GM18951 (cell line): ENCODE results near the gene ZSWIM4.

Experiments
- POLR2A ChIP-seq: IDR thresholded peaks from 4 replicates; pipeline ENCODE4 v1.6.1; 2011; ENCODE audit warnings: mild to moderate bottlenecking; ENCODE audit not compliant: insufficient read length, insufficient read depth; ENCODE audit errors: extremely low read depth
- in situ Hi-C: fragments of 300-500 bp; cut with MboI; formaldehyde crosslinking; loops from one replicate; pipeline ENCODE4 v1.12.0; 2022; ENCODE audit warnings: low sequenced_read_pairs, mixed read lengths, inconsistent platforms; ENCODE audit not compliant: unreplicated experiment

Gene ZSWIM4

DNA sequence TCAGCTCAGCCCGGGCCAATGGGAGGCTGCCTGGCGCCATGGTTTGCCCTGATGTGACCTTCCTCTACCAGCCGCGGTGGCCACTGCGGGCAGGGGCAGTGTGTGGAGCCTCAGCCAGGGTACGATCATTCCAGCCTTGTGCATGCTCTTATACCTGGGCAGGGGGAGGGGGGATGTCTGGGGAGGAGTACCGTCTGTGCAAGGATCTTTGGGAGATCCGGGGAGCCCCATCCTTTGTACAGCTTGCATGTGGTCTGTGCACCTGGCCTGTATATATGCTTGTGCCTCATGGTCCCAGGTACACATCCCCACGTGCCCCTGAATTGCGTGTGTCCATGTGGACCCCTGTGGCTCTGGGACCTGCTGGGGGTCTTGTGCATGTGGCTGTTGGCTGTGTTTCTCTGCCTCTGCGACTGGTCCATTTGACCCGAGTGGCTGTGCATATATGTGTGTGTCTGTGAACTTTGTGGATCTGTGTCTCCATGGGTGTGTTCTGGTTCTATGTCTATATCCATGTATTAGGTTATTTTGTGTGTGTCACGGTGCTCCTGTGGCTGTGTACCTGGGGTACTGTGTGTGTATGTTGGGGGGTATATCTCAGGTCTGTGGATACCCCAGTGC, 68.9 kb downstream of the ZSWIM4 start:
- no peak for TF ChIP-seq POLR2A
- in situ Hi-C loops, result loop anchor here (5.0 to 25.0 kb wide), 3 partner anchors 79 to 577 kb away; no protein-coding TSS in a partner anchor

GRCh38 chr19:13864667-13865570, 69.7 kb downstream of the ZSWIM4 start:
- no peak for TF ChIP-seq POLR2A
- in situ Hi-C loops, result loop anchor here (5.0 to 25.0 kb wide), 3 partner anchors 80 to 578 kb away; no protein-coding TSS in a partner anchor

DNA sequence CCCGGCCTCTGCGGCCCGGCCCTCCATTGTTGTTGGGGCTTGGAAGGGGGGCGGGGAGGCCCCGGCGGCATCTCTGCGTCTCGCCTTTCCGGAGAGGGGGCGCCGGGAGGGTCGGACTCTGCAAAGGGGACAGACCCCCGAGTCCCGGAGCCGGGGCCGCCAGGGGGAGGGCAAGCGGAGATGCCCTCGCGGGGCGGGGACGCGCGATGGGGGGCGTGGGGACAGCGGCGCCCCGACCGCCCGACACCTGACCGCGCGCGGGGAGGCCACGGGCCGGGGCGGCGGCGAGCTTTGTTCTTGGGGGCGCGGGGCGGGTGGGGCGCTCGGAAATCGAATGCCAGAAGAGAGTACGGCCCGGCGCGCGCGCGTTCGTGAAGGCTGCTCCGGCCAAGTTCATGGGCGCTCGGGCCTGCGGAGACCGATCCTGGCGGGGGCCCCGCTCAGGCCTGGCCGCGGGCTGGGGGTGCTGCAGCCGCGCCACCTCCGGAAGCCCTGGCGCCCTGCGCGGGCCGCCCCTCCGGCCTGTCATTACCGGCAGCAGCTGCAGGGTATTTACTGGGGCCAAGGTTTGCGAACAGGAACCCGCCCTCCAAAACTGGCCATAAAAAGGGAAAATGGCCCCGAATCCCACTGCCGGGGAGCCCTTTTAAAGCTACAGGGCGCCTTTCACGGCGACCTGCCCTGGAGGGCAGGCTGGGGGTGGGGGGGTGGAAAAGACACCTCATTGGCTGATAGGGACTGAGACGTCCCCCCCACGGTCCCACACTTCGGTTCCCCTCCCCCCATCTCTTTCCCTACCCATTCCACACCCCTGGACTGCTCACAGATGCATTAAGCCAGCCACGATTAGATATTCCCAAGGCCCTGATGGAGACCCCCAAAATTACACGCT, 70.6 kb downstream of the ZSWIM4 start:
- in situ Hi-C loops, result loop anchor here (10.0 to 25.0 kb wide), 2 partner anchors 81 to 579 kb away; no protein-coding TSS in a partner anchor
- peak; percentile 32 for TF ChIP-seq POLR2A

- in situ Hi-C loops, result loop anchor here (10.0 to 25.0 kb wide), 2 partner anchors 82 to 579 kb away; no protein-coding TSS in a partner anchor
- TF ChIP-seq POLR2A, result no peak
Measured at GRCh38 chr19:13866463-13867046, 71.3 kb downstream of the ZSWIM4 start.

DNA sequence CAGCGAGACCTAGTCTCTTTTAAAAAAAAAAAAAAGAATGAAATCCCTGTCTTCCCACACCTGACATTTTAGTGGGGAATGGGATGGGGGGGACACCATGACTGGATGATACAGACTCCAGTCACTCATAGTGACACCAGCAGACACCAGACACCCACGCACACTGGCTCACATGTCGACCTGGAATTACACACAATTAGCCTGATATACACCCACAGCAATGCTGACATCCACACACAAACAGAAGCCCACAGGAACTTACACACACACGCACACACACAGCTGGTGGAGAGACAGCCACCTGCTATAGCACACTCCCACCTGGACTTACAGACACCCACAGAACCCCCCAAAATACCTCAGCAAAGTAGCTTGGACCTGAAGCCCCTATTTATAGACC, 73.4 kb downstream of the ZSWIM4 start:
- no peak for TF ChIP-seq POLR2A
- in situ Hi-C loops, result loop anchor here (10.0 to 25.0 kb wide), 2 partner anchors 84 to 581 kb away; no protein-coding TSS in a partner anchor

GRCh38 chr19:13869281-13869680, 74.0 kb downstream of the ZSWIM4 start:
- TF ChIP-seq POLR2A, result no peak

GRCh38 chr19:13870873-13871272, 75.6 kb downstream of the ZSWIM4 start:
- TF ChIP-seq POLR2A, result no peak
- in situ Hi-C loops, result loop anchor here (25.0 kb wide), 1 partner anchor 584 kb away; no protein-coding TSS in a partner anchor

More at GRCh38 chr19:13869281-13869680, 74.0 kb downstream of the ZSWIM4 start:
- in situ Hi-C loops, result loop anchor here (10.0 to 25.0 kb wide), 2 partner anchors 84 to 582 kb away; no protein-coding TSS in a partner anchor

DNA sequence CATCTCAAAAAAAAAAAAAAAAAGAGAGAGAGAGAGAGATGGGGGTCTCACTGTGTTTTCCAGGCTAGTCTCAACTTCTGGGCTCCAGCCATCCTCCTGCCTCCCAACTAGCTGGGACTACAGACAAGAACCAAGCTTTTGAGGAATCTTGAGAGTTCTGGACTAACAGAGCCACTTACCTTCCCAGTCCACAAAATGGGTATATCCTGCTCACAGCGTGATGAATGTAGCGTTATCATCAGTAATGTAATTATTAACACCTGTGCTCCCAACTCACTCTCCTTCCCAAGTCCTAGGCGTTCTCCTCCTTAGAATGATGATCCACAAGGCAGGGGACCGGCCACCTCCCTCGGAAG, 77.1 kb downstream of the ZSWIM4 start:
- in situ Hi-C loops, result loop anchor here (25.0 kb wide), 1 partner anchor 585 kb away; no protein-coding TSS in a partner anchor
- TF ChIP-seq POLR2A, result no peak

DNA sequence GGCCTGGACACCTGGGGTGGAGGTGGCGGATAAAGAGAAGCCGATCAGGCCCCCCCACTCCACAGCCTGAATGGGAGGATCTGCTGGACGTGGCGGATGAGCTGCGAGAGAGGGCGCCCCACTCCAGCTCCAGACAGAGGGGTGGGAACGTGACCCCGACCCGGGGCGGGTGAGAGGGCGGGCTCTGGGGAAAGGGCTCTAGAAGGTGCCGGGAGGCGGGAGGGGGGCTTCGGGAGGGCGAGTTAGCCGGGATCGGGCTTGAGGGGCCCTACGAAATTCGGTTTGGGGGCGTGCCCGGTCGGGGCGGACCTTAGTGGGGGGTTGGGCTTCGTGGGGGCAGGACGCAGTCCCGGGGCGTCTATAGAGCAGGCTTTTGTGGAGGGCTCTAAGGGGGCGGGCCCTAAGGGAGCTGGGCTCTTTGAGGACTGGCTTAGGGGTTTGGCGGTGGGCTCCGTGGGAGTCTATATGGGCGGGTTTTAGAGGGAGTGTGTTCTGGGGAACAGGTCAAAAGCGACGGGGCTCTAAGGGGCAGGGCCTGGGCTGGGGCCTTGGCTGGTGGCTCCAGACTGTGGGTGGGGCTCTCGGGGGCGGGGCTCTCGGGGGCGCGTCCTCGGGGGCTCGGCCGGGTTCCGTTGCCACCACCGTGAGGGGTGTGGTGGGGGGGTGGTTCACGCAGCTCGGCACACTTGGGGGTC, 77.6 kb downstream of the ZSWIM4 start:
- no peak for TF ChIP-seq POLR2A

GRCh38 chr19:13873834-13874515, 78.7 kb downstream of the ZSWIM4 start:
- in situ Hi-C loops, result loop anchor here (25.0 kb wide), 1 partner anchor 587 kb away; no protein-coding TSS in a partner anchor
- no peak for TF ChIP-seq POLR2A

More for the DNA sequence above, 77.6 kb downstream of the ZSWIM4 start:
- in situ Hi-C loops, result loop anchor here (25.0 kb wide), 1 partner anchor 586 kb away; no protein-coding TSS in a partner anchor

DNA sequence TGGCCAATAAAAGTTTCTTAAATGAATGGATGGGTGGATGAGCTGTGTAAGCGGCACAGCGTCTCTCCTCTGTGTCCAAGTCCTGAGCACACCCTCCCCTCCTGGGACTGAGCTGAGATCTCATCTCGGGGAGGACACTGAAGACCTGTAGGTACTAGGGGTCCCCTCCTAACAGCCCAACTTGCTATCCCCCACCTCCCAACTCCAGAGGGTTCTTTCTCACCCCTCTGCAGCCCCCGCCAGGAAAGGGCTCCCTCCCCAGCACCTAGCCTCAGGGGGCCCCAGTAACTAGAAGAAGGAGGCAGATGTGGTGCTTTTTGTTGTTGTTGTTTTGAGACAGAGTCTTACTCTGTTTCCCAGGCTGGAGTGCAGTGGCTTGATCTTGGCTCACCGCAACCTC, 80.6 kb downstream of the ZSWIM4 start:
- no peak for TF ChIP-seq POLR2A
- in situ Hi-C loops, result no loop called here
